GM23338 (cell line): ENCODE measurements around the gene GPC6. TPM values are rescaled to one million over a fixed set of nuclear protein-coding genes. Genes with fewer than 3 reads are reported as not detected.

Source experiments
- ATAC-seq: fragments of 200-7000 bp; cut with Tn5 transposase; 3 replicates; pipeline ENCODE4 v1.9.1; 2020
- DNase-seq: peaks from one replicate; pipeline ENCODE4 v3.0.0-alpha.2; 2015; ENCODE audit warnings: low spot score
- H2AFZ ChIP-seq: fragments of 200-600 bp; sonication (generic); 2 replicates; pipeline ENCODE4 v1.8.0; 2016; ENCODE audit warnings: antibody characterized with exemption, mild to moderate bottlenecking, moderate library complexity
- H3F3A ChIP-seq: fragments of 200-600 bp; sonication (generic); replicated peaks from 2 replicates; pipeline ENCODE4 v1.8.0; 2017; ENCODE audit warnings: antibody characterized with exemption, mixed run types, low read depth
- H3K27ac ChIP-seq: fragments of 200-600 bp; sonication (generic); 2 replicates; pipeline ENCODE4 v1.6.1; 2016; ENCODE audit warnings: low read depth
- H3K27me3 ChIP-seq: fragments of 200-600 bp; sonication (generic); 2 replicates; pipeline ENCODE4 v1.8.0; 2016; ENCODE audit warnings: mild to moderate bottlenecking, mixed run types, moderate library complexity; ENCODE audit not compliant: insufficient read depth
- H3K36me3 ChIP-seq: fragments of 200-600 bp; sonication (generic); 2 replicates; pipeline ENCODE4 v1.8.0; 2016; ENCODE audit warnings: mild to moderate bottlenecking; ENCODE audit not compliant: insufficient read depth
- H3K4me1 ChIP-seq: fragments of 200-600 bp; sonication (generic); 2 replicates; pipeline ENCODE4 v1.8.0; 2016; ENCODE audit warnings: mild to moderate bottlenecking, moderate library complexity; ENCODE audit not compliant: insufficient read depth
- H3K4me2 ChIP-seq: fragments of 200-600 bp; sonication (generic); 2 replicates; pipeline ENCODE4 v1.7.1; 2017; ENCODE audit warnings: mixed run types
- H3K4me3 ChIP-seq: fragments of 200-600 bp; sonication (generic); 2 replicates; pipeline ENCODE4 v1.6.1; 2016; ENCODE audit warnings: mixed run types
- H3K79me2 ChIP-seq: fragments of 200-600 bp; sonication (generic); replicated peaks from 2 replicates; pipeline ENCODE4 v1.8.0; 2017; ENCODE audit warnings: mild to moderate bottlenecking; ENCODE audit not compliant: insufficient read depth
- H3K9me2 ChIP-seq: fragments of 200-600 bp; sonication (generic); 2 replicates; pipeline ENCODE4 v1.8.0; 2017; ENCODE audit not compliant: insufficient read depth
- H4K20me1 ChIP-seq: fragments of 200-600 bp; sonication (generic); replicated peaks from 2 replicates; pipeline ENCODE4 v1.8.0; 2017; ENCODE audit warnings: mild to moderate bottlenecking; ENCODE audit not compliant: insufficient read depth
- H3K27ac Mint-ChIP-seq: 2 replicates; pipeline ENCODE4 v1.8.0; 2020; ENCODE audit warnings: inconsistent platforms, mild to moderate bottlenecking, moderate library complexity, mixed read lengths
- H3K27me3 Mint-ChIP-seq: 3 replicates; pipeline ENCODE4 v1.8.0; 2022; ENCODE audit warnings: low read depth, mild to moderate bottlenecking, moderate library complexity, mixed read lengths, inconsistent platforms; ENCODE audit not compliant: insufficient read depth, poor library complexity
- H3K36me3 Mint-ChIP-seq: 3 replicates; pipeline ENCODE4 v1.8.0; 2021; ENCODE audit warnings: low read depth, mild to moderate bottlenecking, inconsistent platforms, moderate library complexity, mixed read lengths
- H3K4me1 Mint-ChIP-seq: 3 replicates; pipeline ENCODE4 v1.8.0; 2020; ENCODE audit warnings: mild to moderate bottlenecking, inconsistent platforms, mixed read lengths
- H3K4me3 Mint-ChIP-seq: 3 replicates; pipeline ENCODE4 v1.8.0; 2021; ENCODE audit warnings: moderate library complexity, mild to moderate bottlenecking, inconsistent platforms, mixed read lengths
- H3K9me3 Mint-ChIP-seq: 3 replicates; pipeline ENCODE4 v1.8.0; 2020; ENCODE audit warnings: moderate library complexity, mild to moderate bottlenecking, inconsistent platforms, mixed read lengths
- CREB1 ChIP-seq: fragments of 250-450 bp; sonication (Bioruptor Pico); IDR thresholded peaks from 2 replicates; pipeline ENCODE4 v1.5.0; 2020; ENCODE audit warnings: low read depth, mild to moderate bottlenecking, moderate library complexity
- CTCF ChIP-seq, 2 experiments: fragments of 200-600 bp in 1 of 2; sonication (generic) in 1 of 2; conservative IDR thresholded peaks; 2 replicates each; pipeline versions ENCODE4 v1.5.1 to v1.6.1; 2016 to 2017; ENCODE audit warnings: antibody characterized with exemption in 2 of 2, low read depth in 2 of 2, mild to moderate bottlenecking in 2 of 2, moderate library complexity in 1 of 2
- ETS1 ChIP-seq: IDR thresholded peaks from 2 replicates; pipeline ENCODE4 v1.6.1; 2016; ENCODE audit warnings: antibody characterized with exemption
- EZH2 ChIP-seq: fragments of 200-600 bp; sonication (generic); IDR thresholded peaks from one replicate; pipeline ENCODE4 v1.8.0; 2017; ENCODE audit warnings: antibody characterized with exemption, mild to moderate bottlenecking, low read depth; ENCODE audit not compliant: unreplicated experiment
- EZH2phosphoT487 ChIP-seq: fragments of 200-600 bp; sonication (generic); IDR thresholded peaks from one replicate; pipeline ENCODE4 v1.8.1; 2018; ENCODE audit warnings: antibody characterized with exemption; ENCODE audit not compliant: unreplicated experiment
- JUNB ChIP-seq: IDR thresholded peaks from one replicate; pipeline ENCODE4 v1.6.1; 2016; ENCODE audit warnings: antibody characterized with exemption; ENCODE audit not compliant: unreplicated experiment
- NANOG ChIP-seq: IDR thresholded peaks from 2 replicates; pipeline ENCODE4 v1.6.1; 2016; ENCODE audit warnings: antibody characterized with exemption, borderline replicate concordance
- POLR2AphosphoS5 ChIP-seq: IDR thresholded peaks from 2 replicates; pipeline ENCODE4 v1.6.1; 2016; ENCODE audit warnings: antibody characterized with exemption, low read depth
- STAT1 ChIP-seq: IDR thresholded peaks from one replicate; pipeline ENCODE4 v1.6.1; 2016; ENCODE audit warnings: antibody characterized with exemption; ENCODE audit not compliant: unreplicated experiment
- ZNF114 ChIP-seq: fragments of 250-450 bp; sonication (Bioruptor Pico); IDR thresholded peaks from 2 replicates; pipeline ENCODE4 v1.5.0; 2020; ENCODE audit warnings: mild to moderate bottlenecking, moderate library complexity
- ZNF331 ChIP-seq: fragments of 250-450 bp; sonication (Bioruptor Pico); IDR thresholded peaks from 2 replicates; pipeline ENCODE4 v1.5.0; 2020; ENCODE audit warnings: low read depth, mild to moderate bottlenecking, moderate library complexity
- ZNF462 ChIP-seq: fragments of 250-450 bp; sonication (Bioruptor Pico); IDR thresholded peaks from 2 replicates; pipeline ENCODE4 v1.5.0; 2020; ENCODE audit warnings: mild to moderate bottlenecking, moderate library complexity
- polyA plus RNA-seq: library from polyadenylated mRNA; unstranded; fragments of >200 nt; fragmentation: Nextera tagmentation; extraction: Ambion mirVana; gene quantifications from 2 replicates; pipeline ENCODE4 v1.2.1, GENCODE V29; 2016
- total RNA-seq: library from RNA; depleted of rRNA; stranded (reverse); fragments of >200 nt; shearing (Covaris generic); gene quantifications from 2 replicates; pipeline ENCODE4 v1.2.3, GENCODE V29; 2014
- TF ChIP-seq, protein P1 (sequence below): IDR thresholded peaks from one replicate; pipeline ENCODE4 v1.6.1; 2018; ENCODE audit warnings: antibody characterized with exemption; ENCODE audit not compliant: unreplicated experiment

Gene GPC6
- total and polyA plus RNA-seq, 2 experiments from 2014 or later: 6.4 to 28.6 TPM

- peaks cover 9% of the 10 kb centered on the region; the same call in 2 of the 3 replicates for H3K4me1 Mint-ChIP-seq
- H3K79me2 ChIP-seq: peaks cover 29% of the 10 kb centered on the region
- H4K20me1 ChIP-seq: no peaks in the 10 kb centered on the region
- no peaks in the 10 kb centered on the region for H3K36me3 ChIP-seq
- H3K27ac Mint-ChIP-seq: no peak overlapping the region
- DNase-seq (no peak), ATAC-seq (no peak)
- peaks cover 3% of the 10 kb centered on the region for H3K27me3 Mint-ChIP-seq
- H2AFZ ChIP-seq: no peak overlapping the region
- no peak overlapping the region for H3K4me3 Mint-ChIP-seq
- H3K4me2 ChIP-seq: no peak overlapping the region
- H3K4me3 ChIP-seq: no peak overlapping the region
- TF ChIP-seq ZNF331 (CRISPR knock-in tag) (no peak), JUNB (no peak), EZH2 (no peak), ZNF462 (CRISPR knock-in tag) (no peak), CTCF (conservative IDR thresholded peaks at IDR 0.05; ENCODE audit: low read depth in 2 of 2) (no peak), POLR2AphosphoS5 (no peak), EZH2phosphoT487 (no peak), ZNF114 (no peak), ETS1 (no peak), STAT1 (no peak), NANOG (no peak), CREB1 (CRISPR knock-in tag) (no peak)
- TF ChIP-seq, protein P1, sequence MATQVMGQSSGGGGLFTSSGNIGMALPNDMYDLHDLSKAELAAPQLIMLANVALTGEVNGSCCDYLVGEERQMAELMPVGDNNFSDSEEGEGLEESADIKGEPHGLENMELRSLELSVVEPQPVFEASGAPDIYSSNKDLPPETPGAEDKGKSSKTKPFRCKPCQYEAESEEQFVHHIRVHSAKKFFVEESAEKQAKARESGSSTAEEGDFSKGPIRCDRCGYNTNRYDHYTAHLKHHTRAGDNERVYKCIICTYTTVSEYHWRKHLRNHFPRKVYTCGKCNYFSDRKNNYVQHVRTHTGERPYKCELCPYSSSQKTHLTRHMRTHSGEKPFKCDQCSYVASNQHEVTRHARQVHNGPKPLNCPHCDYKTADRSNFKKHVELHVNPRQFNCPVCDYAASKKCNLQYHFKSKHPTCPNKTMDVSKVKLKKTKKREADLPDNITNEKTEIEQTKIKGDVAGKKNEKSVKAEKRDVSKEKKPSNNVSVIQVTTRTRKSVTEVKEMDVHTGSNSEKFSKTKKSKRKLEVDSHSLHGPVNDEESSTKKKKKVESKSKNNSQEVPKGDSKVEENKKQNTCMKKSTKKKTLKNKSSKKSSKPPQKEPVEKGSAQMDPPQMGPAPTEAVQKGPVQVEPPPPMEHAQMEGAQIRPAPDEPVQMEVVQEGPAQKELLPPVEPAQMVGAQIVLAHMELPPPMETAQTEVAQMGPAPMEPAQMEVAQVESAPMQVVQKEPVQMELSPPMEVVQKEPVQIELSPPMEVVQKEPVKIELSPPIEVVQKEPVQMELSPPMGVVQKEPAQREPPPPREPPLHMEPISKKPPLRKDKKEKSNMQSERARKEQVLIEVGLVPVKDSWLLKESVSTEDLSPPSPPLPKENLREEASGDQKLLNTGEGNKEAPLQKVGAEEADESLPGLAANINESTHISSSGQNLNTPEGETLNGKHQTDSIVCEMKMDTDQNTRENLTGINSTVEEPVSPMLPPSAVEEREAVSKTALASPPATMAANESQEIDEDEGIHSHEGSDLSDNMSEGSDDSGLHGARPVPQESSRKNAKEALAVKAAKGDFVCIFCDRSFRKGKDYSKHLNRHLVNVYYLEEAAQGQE: no peak
- no peaks in the 10 kb centered on the region for H3K36me3 Mint-ChIP-seq
- no peaks in the 10 kb centered on the region for H3K9me3 Mint-ChIP-seq
- no peaks in the 10 kb centered on the region for H3K4me1 ChIP-seq
- H3K27me3 ChIP-seq: no peaks in the 10 kb centered on the region
- H3F3A ChIP-seq: no peaks in the 10 kb centered on the region
- peaks cover 4% of the 10 kb centered on the region; the same call in 1 of the 2 replicates for H3K9me2 ChIP-seq
- no peak overlapping the region for H3K27ac ChIP-seq
Measured at GRCh38 chr13:93356469-93356868, 129.9 kb downstream of the GPC6 start.
